GM21367 (cell line): Measurements from ENCODE around the gene HABP4.

Source experiments
- ATAC-seq: cut with Tn5 transposase; IDR thresholded peaks from one replicate; pipeline ENCODE4 v1.9.1; 2021; ENCODE audit not compliant: unreplicated experiment

Gene HABP4

DNA sequence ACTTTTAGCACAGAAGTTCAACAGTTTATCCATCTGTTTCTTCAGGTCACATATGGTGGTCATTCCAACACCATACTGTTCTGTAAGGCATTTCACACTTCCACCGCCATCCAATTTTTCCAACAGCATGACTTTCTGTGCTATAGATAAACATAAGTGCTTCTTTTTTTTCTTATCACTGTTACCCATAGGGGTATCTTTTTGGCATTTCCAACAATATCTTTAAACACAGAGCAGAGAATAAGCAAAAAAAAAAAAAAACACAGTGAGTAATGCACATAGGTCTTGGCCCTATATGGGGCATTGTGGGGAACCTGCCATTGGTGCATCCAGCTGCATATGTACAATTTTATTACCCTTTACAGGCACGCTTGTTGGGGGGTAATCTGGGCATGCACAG lies 19.6 kb upstream of the HABP4 start:
- ATAC-seq = no peak

DNA sequence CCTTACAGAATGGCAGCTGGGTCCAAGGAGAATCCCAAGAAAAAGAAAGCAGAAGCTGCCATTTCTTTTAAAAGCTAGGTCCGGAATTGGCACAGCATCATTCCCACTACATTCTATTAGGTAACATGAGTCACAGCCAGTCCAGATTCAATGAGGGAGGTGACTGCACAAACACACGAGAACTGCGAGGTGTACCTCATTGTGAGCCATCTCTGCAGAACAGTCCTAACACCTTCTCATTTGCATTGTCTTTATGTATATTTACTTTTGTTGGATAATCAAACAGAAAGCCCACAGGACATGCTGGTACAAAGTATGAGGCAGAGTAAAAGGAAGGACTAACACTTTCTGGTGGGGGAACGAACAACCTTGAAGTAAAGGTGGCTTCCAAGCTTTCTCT lies 14.6 kb upstream of the HABP4 start:
- ATAC-seq = no peak

GRCh38 chr9:96436063-96436455 lies 13.9 kb upstream of the HABP4 start:
- ATAC-seq = no peak

DNA sequence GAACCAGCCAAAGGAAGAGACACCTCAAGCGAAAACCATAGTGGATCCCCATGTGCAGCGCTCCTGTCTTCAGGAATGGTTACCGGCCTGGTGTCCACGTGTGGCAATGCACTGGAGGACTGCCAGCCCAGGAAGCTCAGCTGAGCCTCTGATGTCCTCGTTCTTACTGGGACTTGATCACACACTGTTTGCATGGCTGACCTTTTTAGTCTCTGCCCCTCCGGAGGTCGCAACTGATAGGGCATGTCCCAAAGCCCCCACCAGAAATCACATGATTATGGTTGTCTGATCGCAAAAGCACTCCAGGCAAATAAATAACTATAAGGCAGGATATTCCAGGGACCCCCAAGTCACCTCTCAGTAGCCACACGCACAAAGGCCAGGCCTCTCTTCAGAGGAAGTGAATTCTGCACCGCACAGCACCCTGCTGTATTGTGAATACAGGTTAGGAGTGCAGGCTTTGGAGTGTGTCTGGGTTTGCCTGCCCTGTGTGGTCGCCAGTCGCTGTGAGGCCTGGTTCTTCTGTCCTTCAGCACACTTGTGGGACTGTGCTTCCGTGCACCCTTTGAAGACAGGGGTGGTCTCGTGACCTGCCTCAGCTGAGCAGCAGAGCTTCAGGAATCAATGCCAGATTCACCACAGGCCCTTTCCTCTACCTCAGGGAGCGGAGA lies 13.4 kb upstream of the HABP4 start:
- ATAC-seq = no peak

DNA sequence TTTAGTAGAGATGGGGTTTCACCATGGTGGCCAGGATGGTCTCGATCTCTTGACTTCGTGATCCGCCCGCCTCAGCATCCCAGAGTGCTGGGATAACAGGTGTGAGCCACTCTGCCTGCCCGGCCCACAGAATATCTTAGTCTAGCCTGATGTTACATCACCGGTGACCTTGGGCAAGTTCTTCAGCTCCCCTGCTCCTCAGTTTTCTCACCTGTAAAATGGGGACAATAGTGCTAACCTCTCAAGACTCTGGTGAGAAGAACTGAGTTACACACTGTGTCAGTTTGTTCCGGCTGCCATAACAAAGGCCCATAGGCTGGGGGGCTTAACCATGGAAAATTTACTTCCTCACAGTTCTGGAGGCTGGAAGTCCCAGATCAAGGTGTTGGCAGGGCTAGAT lies 12.5 kb upstream of the HABP4 start:
- no peak for ATAC-seq

- no peak for ATAC-seq
Measured at GRCh38 chr9:96440671-96441199, 9.2 kb upstream of the HABP4 start.

DNA sequence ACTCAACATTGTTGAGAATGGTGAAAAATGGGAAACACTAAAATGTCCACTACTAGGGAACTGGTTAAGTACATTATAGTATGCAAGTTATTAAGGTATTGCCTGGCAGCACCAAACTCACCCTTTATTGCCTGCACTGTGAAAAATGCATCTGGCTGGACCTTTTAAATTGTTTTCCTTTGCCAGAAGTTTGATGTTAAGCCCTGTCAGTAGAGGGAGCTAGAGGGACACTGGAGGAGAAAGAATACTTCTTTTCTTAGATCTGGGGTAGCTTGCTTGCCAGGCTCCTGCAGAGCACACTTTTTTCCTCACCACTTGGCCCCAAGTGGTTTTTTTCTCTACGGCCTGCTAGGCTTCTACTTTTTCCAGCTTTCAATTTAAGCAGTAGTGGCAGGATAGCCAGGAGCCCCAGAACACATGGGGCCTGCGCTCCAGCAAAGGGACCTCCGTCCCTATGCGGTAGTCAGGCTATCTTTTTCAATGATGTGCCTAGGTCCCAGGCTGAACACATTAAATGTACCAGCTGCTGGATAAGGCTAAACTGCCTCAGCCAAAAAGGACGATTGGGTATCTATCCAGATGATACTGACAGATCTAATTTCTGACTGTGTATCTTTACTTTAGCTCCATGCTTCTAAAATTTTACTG lies 8.0 kb upstream of the HABP4 start:
- ATAC-seq = no peak

DNA sequence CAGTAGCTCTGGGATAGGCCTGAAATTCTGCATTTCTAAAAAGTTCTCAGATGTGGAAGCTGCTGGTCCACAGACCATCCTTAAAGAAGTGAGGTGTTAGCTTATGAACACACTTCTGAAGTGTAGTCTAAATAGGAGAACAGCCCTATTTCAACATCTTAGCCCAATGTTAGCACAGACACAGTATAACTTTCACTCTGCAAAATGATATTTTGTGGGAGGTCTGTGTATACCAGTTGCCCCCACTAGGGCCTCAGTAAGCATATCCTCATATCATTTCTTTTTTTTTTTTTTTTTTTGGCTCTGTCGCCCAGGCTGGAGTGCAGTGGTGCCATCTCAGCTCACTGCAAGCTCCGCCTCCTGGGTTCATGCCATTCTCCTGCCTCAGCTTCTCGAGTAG lies 7.5 kb upstream of the HABP4 start:
- ATAC-seq = no peak

DNA sequence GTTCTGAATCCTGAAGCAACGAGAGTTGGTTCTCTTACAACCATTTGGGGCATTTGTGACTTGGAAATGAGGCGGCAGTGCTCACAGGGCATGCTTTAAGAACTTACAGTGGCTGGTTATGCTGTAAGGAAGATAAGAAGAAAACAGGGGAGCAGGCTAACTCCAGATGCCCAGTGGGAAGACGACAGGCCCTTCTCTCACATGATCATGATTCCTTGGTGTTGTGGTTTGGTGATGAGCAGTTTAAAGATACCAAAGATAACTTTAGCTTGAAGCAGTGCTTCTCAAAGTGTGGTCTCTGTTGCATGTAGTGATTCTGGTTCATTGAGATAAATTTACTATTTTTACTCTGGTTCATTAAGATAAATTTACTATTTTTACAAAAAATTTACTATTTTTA lies 2.6 kb upstream of the HABP4 start:
- ATAC-seq = no peak

GRCh38 chr9:96448546-96449170 lies 1.3 kb upstream of the HABP4 start:
- no peak for ATAC-seq

DNA sequence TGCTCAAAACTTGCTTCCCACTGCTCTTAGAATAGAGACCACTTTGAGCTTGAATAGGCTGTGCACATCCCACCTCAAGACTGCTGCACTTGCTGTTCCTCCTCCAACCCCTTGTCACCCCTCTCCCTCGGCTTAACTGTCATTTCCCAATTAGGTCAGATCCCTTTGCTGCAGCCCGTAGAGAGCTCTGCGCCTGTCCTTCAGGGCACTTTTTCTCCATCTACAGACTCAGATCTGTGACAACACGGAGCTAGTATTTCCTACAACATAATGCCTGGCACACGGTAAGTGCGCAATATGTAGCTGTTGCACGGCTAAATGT lies 485 bp upstream of the HABP4 start:
- ATAC-seq = peak; percentile 9

- ATAC-seq = no peak
Measured at GRCh38 chr9:96450613-96451528, 902 bp downstream of the HABP4 start.

GRCh38 chr9:96453625-96454024 lies 3.7 kb downstream of the HABP4 start:
- ATAC-seq = no peak

GRCh38 chr9:96457266-96457665 lies 7.3 kb downstream of the HABP4 start:
- ATAC-seq = no peak

- no peak for ATAC-seq
Measured at GRCh38 chr9:96458226-96458625, 8.3 kb downstream of the HABP4 start.

GRCh38 chr9:96459268-96460007 lies 9.5 kb downstream of the HABP4 start:
- ATAC-seq = no peak

DNA sequence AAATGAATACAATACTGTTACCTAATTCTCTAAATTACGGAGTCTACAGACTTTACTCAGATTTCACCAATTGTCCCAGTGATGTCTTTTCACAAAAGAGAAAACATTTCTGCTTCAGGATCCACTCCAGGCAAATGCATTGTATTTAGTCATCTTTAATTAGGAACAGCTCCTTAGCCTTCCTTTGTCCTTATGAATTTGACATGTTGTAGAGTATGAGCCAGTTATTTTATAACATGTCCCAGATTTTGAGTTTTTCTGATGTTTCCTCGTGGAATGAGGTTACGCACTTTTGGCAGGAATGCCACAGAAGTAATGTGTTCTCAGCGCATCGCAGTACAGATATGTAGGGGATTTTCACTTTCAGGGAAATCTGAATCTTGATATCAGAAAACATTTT lies 10.5 kb downstream of the HABP4 start:
- no peak for ATAC-seq

GRCh38 chr9:96460882-96461281 lies 10.9 kb downstream of the HABP4 start:
- no peak for ATAC-seq

DNA sequence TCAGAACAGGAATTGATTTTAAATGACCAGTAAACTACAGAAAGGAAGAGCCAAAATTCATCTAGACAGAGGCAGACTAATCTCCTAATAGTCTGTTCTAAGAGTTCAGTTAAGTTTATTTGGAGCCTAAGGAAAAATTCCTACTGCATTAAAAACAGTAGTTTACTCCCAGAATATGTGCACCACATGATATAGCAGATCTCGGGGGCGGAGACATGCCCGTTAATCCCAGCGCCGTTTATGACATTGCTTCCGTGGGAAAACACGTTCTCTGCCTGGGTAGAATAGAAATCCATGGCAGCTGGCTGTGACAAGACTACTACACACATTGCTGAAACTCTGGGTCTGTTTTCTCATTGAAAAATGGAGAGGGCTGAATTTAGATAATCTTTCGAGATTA lies 11.4 kb downstream of the HABP4 start:
- ATAC-seq = no peak

- ATAC-seq = no peak
Measured at GRCh38 chr9:96462541-96462940, 12.6 kb downstream of the HABP4 start.

GRCh38 chr9:96464426-96464825 lies 14.5 kb downstream of the HABP4 start:
- ATAC-seq = no peak
